T-cell (primary cell): ENCODE results near the gene CEP120. TPM values are rescaled to one million over a fixed set of nuclear protein-coding genes. Genes with fewer than 3 reads are reported as not detected.
"Not testable (repeated sequence)": the region's sequence is repeated elsewhere in the genome, so short reads cannot be mapped to it uniquely, and the experiment has no call there.

ENCODE experiments used
- ATAC-seq, 4 experiments: fragments of 200-7000 bp in 3 of 4; fragments of 150-1000 bp in 1 of 4; cut with Tn5 transposase; replicated peaks in 1 of 4; 1 replicate in 3 of 4; 2 replicates in 1 of 4; pipeline ENCODE4 v1.10.0; 2021; ENCODE audit warnings: moderate library complexity in 3 of 4, mild to moderate bottlenecking in 2 of 4, moderate number of reproducible peaks in 1 of 4
- CTCF ChIA-PET, 2 donors: fragments of 300-600 bp; sonication (Branson Sonifier 250); formaldehyde crosslinking; loops; one replicate each; lab custom pipeline; 2022; ENCODE audit warnings: antibody characterized with exemption in 2 of 2; lab: Charles Lee
- POLR2A ChIA-PET, 2 donors: fragments of 300-600 bp; sonication (Branson Sonifier 250); formaldehyde crosslinking; loops; one replicate each; lab custom pipeline; 2022; ENCODE audit warnings: antibody characterized with exemption in 2 of 2; lab: Charles Lee
- DNase-seq, 35 experiments: peaks; one replicate each; pipeline versions ENCODE4 v3.0.0 to v3.0.0-alpha.2; 2013 to 2023
- H3K27ac ChIP-seq: one replicate; pipeline ENCODE4 v1.5.1; 2013; ENCODE audit warnings: low read length
- H3K27me3 ChIP-seq, 2 experiments: replicated peaks in 1 of 2; 1 replicate in 1 of 2; 2 replicates in 1 of 2; pipeline versions ENCODE4 v1.6.1 to v1.7.0; 2013; ENCODE audit warnings: low read length in 1 of 2, mixed read lengths in 1 of 2; ENCODE audit not compliant: control insufficient read depth in 2 of 2, insufficient read depth in 2 of 2; ENCODE audit errors: extremely low read depth in 1 of 2
- H3K36me3 ChIP-seq, 2 donors: 1 replicate in 1 of 2; 2 replicates in 1 of 2; pipeline versions ENCODE4 v1.6.1 to v1.7.0; 2013; ENCODE audit warnings: low read length in 1 of 2; ENCODE audit not compliant: control insufficient read depth in 2 of 2, insufficient read depth in 1 of 2; ENCODE audit errors: extremely low read depth in 1 of 2
- H3K4me1 ChIP-seq, 2 experiments: 1 replicate in 1 of 2; 2 replicates in 1 of 2; pipeline versions ENCODE4 v1.6.1 to v1.7.0; 2013; ENCODE audit warnings: low read length in 2 of 2, mixed read lengths in 1 of 2; ENCODE audit not compliant: insufficient read depth in 2 of 2, control insufficient read depth in 1 of 2; ENCODE audit errors: extremely low read depth in 1 of 2
- H3K4me3 ChIP-seq, 2 donors: 1 replicate in 1 of 2; 2 replicates in 1 of 2; pipeline versions ENCODE4 v1.5.1 to v1.7.0; 2013; ENCODE audit warnings: mild to moderate bottlenecking in 2 of 2, low read length in 1 of 2, moderate library complexity in 1 of 2; ENCODE audit not compliant: control insufficient read depth in 1 of 2; ENCODE audit errors: extremely low read depth in 1 of 2
- H3K9me3 ChIP-seq: 2 replicates; pipeline ENCODE4 v1.7.0; 2013
- H3K27ac Mint-ChIP-seq, 2 donors: one replicate each; pipeline ENCODE4 v1.8.0; 2020 to 2021; ENCODE audit warnings: mild to moderate bottlenecking in 2 of 2, mixed read lengths in 2 of 2
- H3K27me3 Mint-ChIP-seq, 2 donors: one replicate each; pipeline ENCODE4 v1.8.0; 2021 to 2022; ENCODE audit warnings: mixed read lengths in 2 of 2
- H3K36me3 Mint-ChIP-seq: one replicate; pipeline ENCODE4 v1.8.0; 2021; ENCODE audit warnings: mixed read lengths
- H3K4me1 Mint-ChIP-seq, 3 donors: one replicate each; pipeline ENCODE4 v1.8.0; 2020 to 2022; ENCODE audit warnings: mixed read lengths in 3 of 3, mild to moderate bottlenecking in 1 of 3
- H3K4me3 Mint-ChIP-seq, 3 donors: one replicate each; pipeline ENCODE4 v1.8.0; 2020 to 2022; ENCODE audit warnings: mild to moderate bottlenecking in 3 of 3, mixed read lengths in 3 of 3, moderate library complexity in 3 of 3
- H3K9me3 Mint-ChIP-seq, 3 donors: one replicate each; pipeline ENCODE4 v1.8.0; 2020 to 2022; ENCODE audit warnings: mixed read lengths in 3 of 3
- WGBS: methylation state at CpG from one replicate; pipeline ENCODE4 v1.1.5; 2013; ENCODE audit warnings: missing lambda C conversion rate; ENCODE audit not compliant: insufficient coverage; 5-methylcytosine and 5-hydroxymethylcytosine counted together
- total RNA-seq, 35 experiments: library from RNA in 6 of 35; stranded (reverse) in 6 of 35; fragments of 120-200 nt in 1 of 35; gene quantifications; one replicate each; pipeline versions ENCODE4 v1.2.1 to v1.2.4 and lab custom pipeline; 2013 to 2026

The CEP120 gene
- total RNA-seq, 5 donors from 2014 or later (not counting 1 experiment from before 2014, with no cell fraction given), result 48.3 to 71.1 (median 62.8) TPM

DNA sequence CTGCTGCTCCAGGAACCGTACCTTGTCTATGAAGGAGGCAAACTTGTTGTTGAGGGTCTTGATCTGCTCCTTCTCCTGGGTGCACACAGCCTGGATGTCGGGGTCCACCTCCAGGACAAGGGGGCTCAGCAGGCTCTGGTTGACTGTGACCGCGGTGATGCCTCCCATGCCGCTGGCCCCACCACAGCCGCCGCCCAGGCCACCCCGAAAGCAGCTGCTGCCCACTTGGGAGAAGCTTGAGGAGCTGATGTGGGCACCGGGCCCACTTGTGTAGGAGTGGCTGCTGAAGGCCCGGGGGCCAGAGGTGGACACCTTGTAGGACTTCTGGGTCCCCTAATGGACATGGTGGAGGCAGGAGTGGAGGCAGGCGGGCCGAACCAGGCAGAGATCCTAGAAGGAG, 21.2 kb downstream of the CEP120 start:
- H3K27me3 Mint-ChIP-seq, DNase-seq, H3K4me3 ChIP-seq, H3K27ac Mint-ChIP-seq, H3K27ac ChIP-seq, H3K9me3 ChIP-seq, CTCF ChIA-PET, H3K27me3 ChIP-seq, H3K4me3 Mint-ChIP-seq, POLR2A ChIA-PET, H3K9me3 Mint-ChIP-seq, H3K4me1 ChIP-seq, ATAC-seq: not testable (repeated sequence)
- WGBS, result 95% methylated on average over 10 of the region's 12 CpGs
- Mint-ChIP-seq H3K4me1 (peaks cover 6 to 20% (median 17%) of the 10 kb centered on the region in 3 donors), H3K36me3 (peaks cover 71% of the 10 kb centered on the region)
- peaks cover 0 to 69% of the 10 kb centered on the region in 2 donors for H3K36me3 ChIP-seq

DNA sequence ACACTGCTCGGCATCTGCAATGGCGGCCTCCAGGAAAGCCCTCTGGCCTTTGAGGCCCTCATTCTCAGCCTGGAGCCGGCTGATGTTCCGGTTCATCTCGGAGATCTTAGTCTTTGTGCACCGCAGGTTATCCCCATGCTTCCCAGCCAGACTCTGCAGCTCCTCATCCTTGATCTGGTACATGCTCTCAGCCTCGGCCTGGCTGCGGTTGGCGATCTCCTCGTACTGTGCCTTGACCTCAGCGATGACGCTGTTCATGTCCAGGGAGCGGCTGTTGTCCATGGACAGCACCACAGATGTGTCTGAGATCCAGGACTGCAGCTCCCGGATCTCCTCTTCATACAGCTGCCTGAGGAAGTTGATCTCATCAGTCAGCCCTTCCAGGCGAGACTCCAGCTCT, 21.9 kb downstream of the CEP120 start:
- ATAC-seq (no peak), DNase-seq (no peak)
- Histone ChIP-seq H3K36me3 (peaks cover 0 to 75% of the 10 kb centered on the region in 2 donors), H3K27me3 (no peaks in the 10 kb centered on the region), H3K4me3 (no peak overlapping the region), H3K9me3 (no peaks in the 10 kb centered on the region), H3K4me1 (no peaks in the 10 kb centered on the region), H3K27ac (no peak overlapping the region)
- no peaks in the 10 kb centered on the region for H3K9me3 Mint-ChIP-seq
- WGBS, result 98% methylated on average over 14 of the region's 15 CpGs
- ChIA-PET CTCF (interaction anchor here in 1 of 2 donors (0.8 kb wide), 1 partner anchor 18 kb away, joined by 4 read pairs; no protein-coding TSS in a partner anchor), POLR2A (no interaction called here)
- no peaks in the 10 kb centered on the region for H3K27me3 Mint-ChIP-seq
- no peak overlapping the region for H3K27ac Mint-ChIP-seq
- H3K4me3 Mint-ChIP-seq, result no peak overlapping the region
- peaks cover 71% of the 10 kb centered on the region for H3K36me3 Mint-ChIP-seq
- H3K4me1 Mint-ChIP-seq, result peaks cover 6 to 13% (median 12%) of the 10 kb centered on the region in 3 donors

DNA sequence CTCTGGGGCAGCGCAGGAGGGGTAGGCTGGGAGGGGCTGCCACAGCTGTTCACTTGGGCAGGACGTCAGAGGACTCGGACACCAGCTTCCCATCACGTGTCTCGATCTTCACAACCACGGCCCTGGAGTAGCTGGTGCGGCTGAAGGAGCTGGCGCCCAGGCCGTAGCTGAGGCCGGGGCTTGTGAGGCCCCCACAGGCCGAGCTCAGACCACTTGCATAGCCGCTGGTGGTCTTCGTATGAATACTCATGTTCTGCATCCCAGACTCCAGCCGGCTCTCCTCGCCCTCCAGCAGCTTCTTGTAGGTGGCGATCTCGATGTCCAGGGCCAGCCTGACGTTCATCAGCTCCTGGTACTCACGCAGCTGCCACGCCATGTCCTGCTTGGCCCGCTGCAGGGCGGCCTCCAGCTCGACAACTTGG, 22.3 kb downstream of the CEP120 start:
- H3K27ac Mint-ChIP-seq, H3K9me3 ChIP-seq, H3K9me3 Mint-ChIP-seq, ATAC-seq, H3K4me1 ChIP-seq, H3K4me3 ChIP-seq, H3K27ac ChIP-seq, H3K27me3 ChIP-seq, H3K4me1 Mint-ChIP-seq, POLR2A ChIA-PET, H3K4me3 Mint-ChIP-seq, DNase-seq, H3K27me3 Mint-ChIP-seq: not testable (repeated sequence)
- peaks cover 67% of the 10 kb centered on the region for H3K36me3 Mint-ChIP-seq
- peaks cover 0 to 72% of the 10 kb centered on the region in 2 donors for H3K36me3 ChIP-seq
- WGBS, result 97% methylated on average over 22 of the region's 23 CpGs
- CTCF ChIA-PET, result interaction anchor here in 1 of 2 donors (0.6 to 0.8 kb wide), 3 partner anchors 18 to 23 kb away, joined by 3 to 5 read pairs (median 4); no protein-coding TSS in a partner anchor

DNA sequence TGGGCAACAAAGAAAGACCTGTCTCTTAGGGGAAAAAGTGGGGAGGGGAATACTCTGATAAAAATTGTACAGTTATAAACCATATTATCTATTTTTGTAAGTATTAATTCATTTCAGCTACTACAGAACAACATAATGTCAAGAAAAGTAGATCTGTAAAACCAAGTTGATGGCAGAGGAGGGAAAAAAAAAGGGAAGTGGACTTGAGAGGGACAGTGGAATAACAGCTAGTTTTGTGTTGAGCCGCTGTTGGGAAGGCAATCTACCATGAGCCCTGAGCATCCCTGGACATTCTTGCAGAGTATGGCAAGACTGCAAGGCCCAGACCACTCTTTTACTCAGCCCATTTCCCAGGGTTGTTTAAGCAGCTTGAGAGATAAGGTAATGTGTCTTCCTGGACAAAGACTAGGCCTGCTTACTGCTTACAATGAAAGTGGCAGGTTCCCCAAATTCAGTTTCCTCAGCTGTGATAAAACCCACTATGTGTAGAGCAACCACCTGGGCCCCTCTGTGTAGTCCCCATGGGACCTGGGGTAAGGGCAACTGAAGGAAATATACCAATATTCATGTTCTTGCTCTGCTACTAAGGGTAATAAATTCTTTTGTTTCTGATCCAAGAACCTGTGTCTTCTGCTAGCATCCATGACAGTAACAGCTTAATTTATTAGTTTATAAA, 25.0 kb downstream of the CEP120 start:
- Mint-ChIP-seq H3K36me3 (peaks cover 64% of the 10 kb centered on the region), H3K27ac (no peak overlapping the region), H3K4me3 (no peak overlapping the region), H3K27me3 (no peaks in the 10 kb centered on the region), H3K4me1 (peaks cover 0 to 2% (median 1%) of the 10 kb centered on the region in 3 donors), H3K9me3 (no peaks in the 10 kb centered on the region)
- Histone ChIP-seq H3K9me3 (no peaks in the 10 kb centered on the region), H3K4me1 (no peaks in the 10 kb centered on the region), H3K4me3 (no peak overlapping the region), H3K27ac (no peak overlapping the region), H3K27me3 (no peaks in the 10 kb centered on the region), H3K36me3 (peaks cover 0 to 64% of the 10 kb centered on the region in 2 donors)
- WGBS, result 100% methylated on average over 1 of the region's 1 CpG
- ChIA-PET CTCF (interaction anchor here in 1 of 2 donors (1.1 kb wide), 1 partner anchor 25 kb away, joined by 3 read pairs; the partner anchor contains the start of gene CEP120), POLR2A (interaction anchor here in 1 of 2 donors (0.7 kb wide), 1 partner anchor 619 kb away, joined by 3 read pairs; no protein-coding TSS in a partner anchor)
- no peak for DNase-seq
- ATAC-seq, result no peak

DNA sequence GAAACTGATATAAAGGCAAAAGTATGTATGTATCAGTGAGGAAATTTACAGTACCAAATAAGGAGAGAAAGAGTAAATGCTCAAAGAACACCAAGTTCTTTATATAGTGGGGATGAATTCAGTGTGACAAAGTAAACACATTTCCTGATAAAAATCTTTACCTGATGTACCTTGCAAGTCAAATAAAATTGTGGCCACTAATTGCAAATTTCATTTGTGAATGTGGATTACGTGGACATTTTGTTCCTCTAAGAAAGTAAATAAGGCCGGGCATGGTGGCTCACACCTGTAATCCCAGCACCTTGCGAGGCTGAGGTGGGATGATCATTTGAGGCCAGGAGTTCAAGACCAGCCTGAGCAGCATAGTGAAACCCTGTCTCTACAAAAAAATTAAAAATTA, 25.7 kb downstream of the CEP120 start:
- no peaks in the 10 kb centered on the region for H3K27me3 Mint-ChIP-seq
- no peak overlapping the region for H3K4me3 Mint-ChIP-seq
- CTCF ChIA-PET, result interaction anchor here in 1 of 2 donors (1.1 kb wide), 1 partner anchor 26 kb away, joined by 3 read pairs; the partner anchor contains the start of gene CEP120
- no peaks in the 10 kb centered on the region for H3K9me3 Mint-ChIP-seq
- POLR2A ChIA-PET, result interaction anchor here in 1 of 2 donors (0.7 kb wide), 1 partner anchor 618 kb away, joined by 3 read pairs; no protein-coding TSS in a partner anchor
- no peak for DNase-seq
- Histone ChIP-seq H3K9me3 (no peaks in the 10 kb centered on the region), H3K4me1 (no peaks in the 10 kb centered on the region), H3K36me3 (peaks cover 1 to 64% of the 10 kb centered on the region in 2 donors), H3K27ac (no peak overlapping the region), H3K4me3 (no peak overlapping the region), H3K27me3 (no peaks in the 10 kb centered on the region)
- no peak overlapping the region for H3K27ac Mint-ChIP-seq
- H3K4me1 Mint-ChIP-seq, result peaks cover 0 to 2% (median 0%) of the 10 kb centered on the region in 3 donors
- no peak for ATAC-seq
- 90% methylated on average over 2 of the region's 3 CpGs for WGBS
- peaks cover 64% of the 10 kb centered on the region for H3K36me3 Mint-ChIP-seq

DNA sequence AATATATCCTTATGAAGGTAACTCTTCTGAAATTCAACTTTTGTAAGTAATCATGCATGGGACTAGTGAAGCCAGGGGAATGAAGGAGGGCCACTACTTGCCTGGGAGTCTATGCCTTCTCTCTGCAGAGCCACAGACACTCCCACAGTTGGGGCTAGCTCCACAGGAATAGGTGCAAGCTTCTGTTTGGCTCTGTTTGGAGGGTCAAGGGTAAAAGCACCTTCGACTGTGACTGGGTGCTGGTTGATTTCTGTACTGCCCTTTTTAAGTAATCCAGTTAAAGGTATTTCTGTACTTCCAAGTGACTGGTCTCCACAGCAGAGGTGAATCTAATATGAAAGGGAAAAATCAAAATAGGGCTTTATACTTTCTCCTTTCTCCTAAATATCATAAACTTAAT, 32.2 kb downstream of the CEP120 start:
- WGBS, result no CpG with 5 or more reads among the region's 1 CpG

More for the DNA sequence above, 32.2 kb downstream of the CEP120 start:
- H3K27me3 Mint-ChIP-seq, result no peaks in the 10 kb centered on the region
- ChIA-PET CTCF (interaction anchor here in 1 of 2 donors (1.0 kb wide), 1 partner anchor 17 kb away, joined by 3 read pairs; no protein-coding TSS in a partner anchor), POLR2A (interaction anchor here in 1 of 2 donors (0.6 to 1.5 kb wide), 2 partner anchors 32 to 33 kb away, joined by 4 read pairs; partner anchors contain the start of gene CEP120)
- H3K9me3 Mint-ChIP-seq, result no peaks in the 10 kb centered on the region
- H3K27ac Mint-ChIP-seq, result no peak overlapping the region
- Histone ChIP-seq H3K4me3 (no peak overlapping the region), H3K36me3 (peaks cover 4 to 55% of the 10 kb centered on the region in 2 donors), H3K4me1 (no peaks in the 10 kb centered on the region), H3K9me3 (no peaks in the 10 kb centered on the region), H3K27ac (no peak overlapping the region), H3K27me3 (no peaks in the 10 kb centered on the region)
- DNase-seq (no peak), ATAC-seq (no peak)
- H3K4me1 Mint-ChIP-seq, result no peaks in the 10 kb centered on the region
- no peak overlapping the region for H3K4me3 Mint-ChIP-seq
- peaks cover 54% of the 10 kb centered on the region for H3K36me3 Mint-ChIP-seq
